K562 (cell line): ENCODE results near the gene METTL8. TPM values are rescaled to one million over a fixed set of nuclear protein-coding genes. Genes with fewer than 3 reads are reported as not detected.

ENCODE experiments used
- E2F5 ChIP-seq: sonication (generic); formaldehyde crosslinking; IDR thresholded peaks from 2 replicates; pipeline ENCODE4 v1.8.0; 2022; ENCODE audit warnings: mild to moderate bottlenecking, missing genetic modification reagents
- FOXM1 ChIP-seq, 2 experiments: fragments of 450-650 bp in 1 of 2; sonication (generic) in 1 of 2; formaldehyde crosslinking in 1 of 2; IDR thresholded peaks; 2 replicates each; pipeline versions ENCODE4 v1.6.1 to v1.9.0; 2017 to 2022; ENCODE audit warnings: low read depth in 2 of 2, mild to moderate bottlenecking in 2 of 2, missing genetic modification reagents in 1 of 2, moderate library complexity in 1 of 2
- HNRNPH1 ChIP-seq: fragments of 200-400 bp; formaldehyde crosslinking; optimal IDR thresholded peaks from 2 replicates; pipeline ENCODE3; 2017; ENCODE audit warnings: low read depth, mild to moderate bottlenecking, low read length, moderate library complexity
- NEUROD1 ChIP-seq: fragments of 150-350 bp; IDR thresholded peaks from 2 replicates; pipeline ENCODE4 v1.6.1; 2014; ENCODE audit warnings: borderline replicate concordance, low read length, low read depth; ENCODE audit not compliant: partially characterized antibody
- NKRF ChIP-seq: fragments of 450-650 bp; IDR thresholded peaks from 2 replicates; pipeline ENCODE4 v1.6.1; 2016; ENCODE audit warnings: borderline replicate concordance
- POLR3A ChIP-seq: IDR thresholded peaks from 2 replicates; pipeline ENCODE4 v1.6.1; 2011; ENCODE audit warnings: borderline replicate concordance, mild to moderate bottlenecking, moderate library complexity; ENCODE audit not compliant: insufficient read length, insufficient read depth; ENCODE audit errors: extremely low read depth
- RBFOX2 ChIP-seq: fragments of 200-400 bp; formaldehyde crosslinking; IDR thresholded peaks from 2 replicates; pipeline ENCODE4 v1.6.1; 2017; ENCODE audit warnings: low read depth, mild to moderate bottlenecking, low read length, moderate library complexity
- ZBTB11 ChIP-seq, 3 experiments: fragments of 200-800 bp in 1 of 3; fragments of 250-450 bp in 1 of 3; fragments of 450-650 bp in 1 of 3; sonication (Bioruptor Pico) in 1 of 3; sonication (Bioruptor generic) in 1 of 3; formaldehyde crosslinking in 1 of 3; IDR thresholded peaks; 2 replicates each; pipeline versions ENCODE4 v1.6.1 to v1.8.0; 2016 to 2022; ENCODE audit warnings: mild to moderate bottlenecking in 2 of 3, missing genetic modification characterization in 2 of 3, missing compliant biosample characterization in 1 of 3, moderate library complexity in 1 of 3
- ZC3H4 ChIP-seq: sonication (generic); formaldehyde crosslinking; IDR thresholded peaks from 2 replicates; pipeline ENCODE4 v1.9.0; 2021; ENCODE audit warnings: missing genetic modification reagents, borderline replicate concordance
- ZMIZ1 ChIP-seq, 2 experiments: fragments of 150-350 bp in 1 of 2; IDR thresholded peaks; 2 replicates each; pipeline ENCODE4 v1.6.1; 2012 to 2016; ENCODE audit warnings: low read depth in 2 of 2, low read length in 2 of 2, mild to moderate bottlenecking in 1 of 2, moderate library complexity in 1 of 2
- ZNF561 ChIP-seq: fragments of 450-650 bp; formaldehyde crosslinking; conservative IDR thresholded peaks from 2 replicates; pipeline ENCODE4 v1.4.0; 2020; ENCODE audit warnings: mild to moderate bottlenecking, moderate library complexity
- ZNF57 ChIP-seq: fragments of 450-650 bp; formaldehyde crosslinking; IDR thresholded peaks from 2 replicates; pipeline ENCODE4 v1.4.0; 2020; ENCODE audit warnings: mild to moderate bottlenecking, moderate library complexity
- ZSCAN29 ChIP-seq: fragments of 450-650 bp; IDR thresholded peaks from 2 replicates; pipeline ENCODE4 v1.6.1; 2017
- polyA plus RNA-seq, 8 experiments: library from polyadenylated mRNA; depleted of rRNA in 4 of 8; stranded (reverse) in 5 of 8; unstranded in 3 of 8; fragments of >200 nt; fragmentation: Nextera tagmentation in 2 of 8; fragmentation: Illumina TruSeq in 1 of 8; extraction: Ambion mirVana in 2 of 8; extraction: Trizol in 1 of 8; gene quantifications; 2 replicates each; pipeline versions ENCODE4 v1.2.1 to v1.2.3, GENCODE V29; 2011 to 2014; ENCODE audit warnings: inconsistent platforms in 1 of 8, missing spikeins in 1 of 8
- total RNA-seq, 7 experiments: library from RNA; depleted of rRNA in 6 of 7; stranded (reverse); fragments of >200 nt in 6 of 7; fragmentation: Illumina TruSeq in 2 of 7; extraction: Trizol in 2 of 7; gene quantifications; 2 replicates each; pipeline versions ENCODE4 v1.2.1 to v1.2.3, GENCODE V29; 2011 to 2021; ENCODE audit warnings: low replicate concordance in 1 of 7

The METTL8 gene
- total and polyA plus RNA-seq, 9 of the 15 experiments (the other 6 are each of a cell fraction or from before 2014, with no cell fraction given), result 12.9 to 52.6 (median 33.7) TPM

- TF ChIP-seq POLR3A (no peak), ZNF561 (no peak), ZSCAN29 (0 out of 2 replicates have a peak, but pooled peaks have one; percentile 71), NKRF (peak; percentile 85), FOXM1 (IDR thresholded peaks at IDR 0.05; ENCODE audit: low read depth) (no peak), FOXM1 (CRISPR knock-in tag; IDR thresholded peaks at IDR 0.05; ENCODE audit: low read depth) (no peak), HNRNPH1 (no peak), ZBTB11 (CRISPR knock-in tag; IDR thresholded peaks at IDR 0.05) (peak in 2 of 3 experiments; percentile 69 to 93; a peak in 5 of 6 replicates), ZC3H4 (CRISPR knock-in tag) (no peak), RBFOX2 (peak; percentile 99), NEUROD1 (peak; percentile 4), E2F5 (CRISPR knock-in tag) (no peak), ZMIZ1 (IDR thresholded peaks at IDR 0.05; ENCODE audit: low read depth in 2 of 2, low read length in 2 of 2) (0 out of 4 replicates have a peak, but pooled peaks of 1 of the 2 experiments have one; percentile 31), ZNF57 (CRISPR knock-in tag) (0 out of 2 replicates have a peak, but pooled peaks have one; percentile 56)
These were observed 511 bp upstream of the METTL8 start, which contains the start of gene DCAF17 (continued) for GRCh38 chr2:171434013-171434989.
